ENCODE data around the gene HYAL1.
A peak's percentile ranks its signal among the peaks of the same experiment; 100 is the strongest.
"Not testable (repeated sequence)": the region's sequence is repeated elsewhere in the genome, so short reads cannot be mapped to it uniquely, and the experiment has no call there.

Gene HYAL1

DNA sequence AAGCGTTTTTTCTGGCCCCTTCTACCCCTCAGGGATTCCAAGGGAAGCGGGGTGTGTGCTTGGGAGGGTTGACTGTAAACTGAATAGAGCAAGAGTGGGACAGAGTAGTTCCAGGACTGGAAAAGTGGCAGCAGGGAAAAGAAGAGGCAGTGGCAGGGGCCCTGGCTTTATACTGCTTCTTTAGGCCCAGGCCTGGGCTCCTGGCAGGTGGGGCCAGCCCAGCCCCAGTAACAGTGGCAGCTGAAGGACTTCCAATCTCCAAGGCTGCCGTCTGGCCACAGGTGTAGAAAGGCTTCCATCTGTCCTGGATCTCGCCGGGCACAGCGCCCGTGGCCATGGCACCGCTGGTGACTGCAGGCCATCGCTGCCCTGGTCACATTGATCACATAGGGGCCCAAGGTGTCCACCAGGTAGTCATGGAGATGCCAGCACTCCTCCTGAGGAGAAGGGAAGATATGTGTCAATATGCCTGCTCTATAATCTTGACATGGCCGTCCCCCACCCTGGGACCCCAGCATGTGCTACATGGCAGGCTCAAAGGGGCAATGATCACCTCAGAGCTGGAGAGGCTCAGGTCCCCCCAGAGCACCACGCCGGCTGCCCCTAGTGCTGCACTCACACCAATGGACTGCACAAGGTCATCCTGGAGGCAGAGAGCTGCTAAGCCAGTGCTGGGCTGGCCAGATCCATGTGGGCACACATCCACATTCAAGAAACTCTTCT, 10.1 kb downstream of the HYAL1 start:
- DNase-seq: no peak

DNA sequence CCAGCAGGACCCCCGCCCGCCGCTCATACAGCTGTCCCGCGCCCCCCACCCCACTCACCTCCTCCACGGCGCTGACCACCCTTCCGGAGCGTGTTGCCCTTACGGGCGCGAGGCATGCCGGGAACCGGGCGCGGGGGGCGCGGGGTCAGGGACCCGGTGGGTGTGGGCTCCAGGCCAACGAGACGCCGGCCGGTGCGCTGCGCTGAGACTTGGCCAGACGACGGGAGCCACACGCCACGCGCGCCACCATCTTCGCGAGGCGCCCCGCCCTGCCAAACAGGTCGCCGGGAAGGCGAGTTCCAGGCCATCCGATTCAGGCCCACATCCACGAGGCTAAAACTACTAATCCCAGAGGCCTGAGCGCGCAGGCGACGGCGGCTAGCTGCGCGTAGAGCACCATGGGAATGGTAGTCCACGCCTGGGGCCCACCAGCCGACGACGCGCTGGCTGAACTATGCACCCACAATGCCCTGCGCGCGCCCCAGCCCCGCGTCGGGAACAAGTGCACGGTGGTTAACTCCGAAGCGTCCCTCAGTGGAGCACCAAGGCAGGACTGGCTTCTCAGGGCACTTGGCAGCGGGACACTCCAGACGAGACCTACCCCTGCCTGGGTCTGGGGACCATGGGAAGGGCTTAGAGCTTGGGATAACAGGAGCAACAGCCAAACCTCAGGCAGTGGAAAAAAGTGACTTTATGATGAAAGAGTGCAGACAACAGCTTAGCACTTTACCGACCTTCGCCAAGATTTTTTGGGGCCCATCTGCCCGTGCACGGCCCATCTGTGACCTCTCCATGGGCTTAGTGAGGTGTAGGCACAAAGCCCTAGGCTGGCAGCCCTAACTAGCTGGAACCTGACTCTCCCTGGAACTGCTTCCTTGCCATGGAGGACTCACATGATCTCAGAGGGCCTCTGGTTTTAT, 11.0 kb downstream of the HYAL1 start, which contains the start of gene IFRD2:
IFRD2 (minus strand) TSS at position 271 of the 920 bp plus-strand sequence; CDS start at position 116, 155 bp downstream.
- DNase-seq: peak; percentile 96

DNA sequence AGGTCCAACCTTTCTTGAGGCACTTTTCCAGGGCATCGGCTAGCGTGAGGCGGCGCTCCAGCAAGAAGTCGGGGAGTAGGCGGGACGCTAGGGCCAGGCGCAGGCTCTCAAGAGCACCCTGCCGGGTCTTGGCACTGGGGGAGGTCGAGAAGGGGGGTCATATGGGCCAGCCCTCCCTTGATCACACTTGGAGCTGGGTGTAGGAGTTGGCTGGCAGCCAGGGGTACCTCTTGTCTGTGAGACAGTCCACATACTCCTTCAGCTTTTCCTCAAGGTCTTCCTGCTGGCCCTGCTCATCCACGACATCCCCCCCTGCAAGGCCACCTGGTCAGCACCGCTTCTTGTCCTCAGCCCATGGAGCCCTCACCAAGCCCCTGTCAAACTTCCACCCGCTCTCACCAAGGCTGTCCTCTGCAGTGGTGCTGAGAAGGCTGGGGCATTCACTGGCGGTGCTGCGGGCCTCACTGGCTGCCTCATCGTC, 13.2 kb downstream of the HYAL1 start:
- no peak for DNase-seq

DNA sequence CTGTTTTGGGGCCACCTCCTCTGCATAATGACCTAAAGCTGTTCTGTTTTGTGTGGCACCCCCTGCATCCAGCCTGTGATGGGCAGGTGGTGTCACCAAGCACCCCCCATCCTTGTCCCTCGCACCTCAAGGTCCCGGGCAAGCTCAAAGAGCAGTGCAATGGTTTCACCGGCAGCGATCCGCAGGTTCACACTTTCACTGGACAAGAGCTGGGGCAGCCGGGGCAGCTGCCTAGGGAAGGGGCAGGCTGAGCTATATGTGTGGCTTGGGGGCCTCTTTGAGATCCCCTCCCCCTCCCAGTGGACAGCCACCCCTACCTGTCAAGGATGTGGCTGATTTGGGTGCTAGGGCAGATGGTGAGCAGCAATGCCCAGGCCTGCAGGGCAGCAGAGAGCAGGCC, 14.2 kb downstream of the HYAL1 start:
- DNase-seq: no peak

DNA sequence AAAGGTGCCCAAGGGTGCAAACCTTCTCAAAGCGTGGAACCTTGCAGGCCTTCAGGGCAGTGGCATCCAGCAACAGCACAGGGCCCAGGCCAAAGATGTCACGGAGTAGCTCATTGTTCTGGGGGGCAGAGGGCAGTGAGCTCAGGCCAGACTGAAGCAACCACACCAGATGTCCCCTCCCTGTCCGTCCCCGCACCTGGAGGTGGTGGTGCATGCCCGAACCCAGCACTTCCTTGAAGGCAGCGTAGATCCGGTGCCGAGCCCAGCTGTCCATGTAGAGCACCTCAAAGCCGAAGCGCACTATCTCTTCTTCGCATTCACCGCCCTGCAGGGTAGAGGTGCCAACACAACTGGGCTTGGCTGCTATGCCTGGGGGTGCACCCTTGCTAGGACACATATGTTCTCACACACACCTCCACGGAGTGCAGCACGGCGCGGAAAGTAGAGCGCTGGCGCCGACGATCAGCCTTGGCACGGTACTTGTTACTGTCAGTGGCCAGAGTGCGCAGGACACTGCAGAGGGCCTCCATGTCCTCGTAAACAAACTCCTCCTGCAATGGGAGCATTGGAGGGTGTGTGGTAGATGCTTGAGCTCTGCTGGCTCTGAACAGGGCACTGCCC, 14.9 kb downstream of the HYAL1 start:
- no peak for DNase-seq

DNA sequence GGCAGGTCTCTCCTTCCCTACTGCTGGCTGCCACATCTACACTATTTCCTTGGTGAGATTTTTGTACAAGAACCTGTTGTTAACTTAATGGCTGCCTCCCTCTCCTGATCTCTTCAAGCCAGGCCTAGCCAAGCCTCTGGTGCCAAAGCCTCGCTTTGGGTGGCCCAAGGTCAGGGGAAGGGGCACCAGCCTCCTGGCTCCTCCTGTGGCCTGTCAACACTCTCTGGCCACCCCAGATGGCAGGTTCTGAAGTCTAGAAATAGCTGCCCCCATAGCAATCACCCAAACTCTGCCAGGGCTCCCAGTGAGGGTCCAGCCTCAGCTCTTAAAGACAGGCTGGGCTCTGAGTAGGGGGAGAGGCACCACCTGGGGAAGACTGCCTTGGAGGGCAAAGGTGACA, 16.1 kb downstream of the HYAL1 start:
- no peak for DNase-seq

DNA sequence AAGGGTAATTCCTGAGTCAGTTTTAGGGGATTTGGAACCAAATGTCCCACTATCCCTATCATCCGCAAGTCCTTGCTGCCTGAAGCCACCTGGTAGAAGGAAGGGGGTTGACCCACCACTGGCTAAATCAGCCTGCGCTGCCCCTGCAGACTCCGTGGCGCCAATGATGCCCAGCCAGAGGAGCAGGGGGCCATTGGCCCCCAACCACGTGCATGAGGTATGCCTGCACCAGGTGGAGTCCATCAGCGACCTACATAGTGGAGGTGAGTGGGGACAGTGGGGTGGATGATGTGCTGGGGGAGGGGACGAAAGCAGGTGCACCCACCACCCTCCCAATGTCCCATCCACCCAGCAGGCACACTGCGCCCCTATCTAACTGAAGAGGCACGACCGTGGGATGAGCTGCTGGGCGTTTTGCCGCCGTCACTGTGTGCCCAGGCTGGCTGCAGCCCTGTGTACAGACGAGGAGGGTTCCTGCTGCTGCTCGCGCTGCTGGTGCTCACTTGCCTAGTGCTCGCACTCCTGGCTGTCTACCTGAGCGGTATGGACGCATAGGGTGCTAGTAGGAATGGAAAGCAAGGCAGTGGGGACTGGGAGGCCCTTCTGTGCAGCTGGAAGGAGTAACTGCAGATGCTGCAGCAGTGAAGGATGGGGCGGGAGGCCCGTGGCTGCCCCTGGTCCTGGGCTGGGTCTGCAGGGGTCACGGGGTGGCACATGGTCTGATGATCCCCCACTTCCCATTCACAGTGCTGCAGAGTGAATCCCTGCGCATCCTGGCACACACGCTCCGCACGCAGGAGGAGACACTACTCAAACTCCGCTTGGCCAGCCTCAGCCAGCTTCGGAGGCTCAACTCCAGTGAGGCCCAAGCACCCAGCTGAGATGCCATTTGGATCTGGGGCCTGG, 16.8 kb downstream of the HYAL1 start:
- no peak for DNase-seq

DNA sequence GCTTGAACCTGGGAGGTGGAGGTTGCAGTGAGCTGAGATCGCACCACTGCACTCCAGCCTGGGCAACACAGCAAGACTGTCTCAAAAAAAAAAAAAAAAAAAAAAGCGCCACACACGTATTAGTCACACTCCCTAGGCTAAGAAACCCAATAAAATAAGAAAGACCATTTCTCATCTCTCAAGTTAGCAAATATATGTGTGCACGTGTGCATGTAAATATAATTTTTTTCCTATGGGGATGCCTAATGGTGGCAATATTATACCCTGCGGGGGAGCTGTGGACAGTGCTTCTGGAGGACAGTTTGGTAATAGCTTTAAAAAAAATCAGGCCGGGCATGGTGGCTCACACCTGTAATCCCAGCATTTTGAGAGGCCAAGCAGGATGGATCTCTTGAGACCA, 19.3 kb downstream of the HYAL1 start:
- DNase-seq: not testable (repeated sequence)

DNA sequence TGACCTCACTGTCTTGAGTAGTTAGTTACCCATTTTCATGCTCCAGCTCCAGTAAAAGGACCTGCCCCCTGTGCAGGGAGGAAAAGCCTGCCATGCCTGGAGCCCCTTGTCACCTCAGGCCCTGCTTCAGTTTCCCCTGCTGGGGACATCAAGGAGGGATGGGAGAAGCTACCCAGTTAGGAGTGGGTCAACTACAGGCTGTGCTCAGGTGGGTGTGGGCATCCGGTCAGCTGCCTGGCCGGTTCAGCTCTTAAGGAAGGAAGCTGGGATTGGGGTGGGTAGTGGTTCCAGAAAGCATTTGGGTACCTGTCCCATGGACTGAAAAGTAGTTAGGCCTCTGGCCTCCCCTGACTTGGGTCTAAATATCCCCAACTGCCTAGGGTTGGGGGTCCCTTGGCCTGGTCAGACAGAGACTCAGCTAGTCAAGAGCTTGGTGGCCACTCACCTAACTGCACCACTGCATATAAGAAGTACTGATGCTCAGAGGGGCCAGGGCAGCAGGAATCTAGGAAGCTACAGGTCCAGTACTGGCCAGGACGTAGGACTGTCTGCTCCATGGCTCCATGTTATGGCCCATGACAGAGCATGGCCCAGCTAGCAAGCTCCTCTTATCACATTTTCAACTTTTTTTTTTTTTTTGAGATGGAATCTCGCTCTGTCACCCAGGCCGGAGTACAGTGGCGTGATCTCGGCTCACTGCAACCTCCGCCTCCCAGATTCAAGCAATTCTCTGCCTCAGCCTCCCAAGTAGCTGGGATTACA, 23.9 kb downstream of the HYAL1 start:
- no peak for DNase-seq

DNA sequence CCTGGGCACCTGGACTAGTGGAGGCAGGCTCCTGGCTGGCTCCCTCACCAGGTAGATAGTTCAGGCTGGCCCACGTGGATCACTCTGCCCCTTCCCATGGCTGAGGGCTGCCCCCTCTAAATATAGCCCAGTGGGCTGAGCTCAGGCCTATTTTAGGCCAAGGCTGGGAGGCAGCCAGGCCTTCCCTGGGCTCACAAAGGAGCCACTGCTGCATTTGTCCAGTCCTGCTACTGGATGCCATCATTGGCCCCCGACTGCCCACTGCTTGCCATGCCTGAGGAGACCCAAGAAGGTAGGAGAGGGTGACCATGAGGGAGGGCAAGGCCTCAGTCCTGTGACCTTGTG, 24.5 kb downstream of the HYAL1 start, which contains the start of gene LSMEM2:
LSMEM2 (plus strand) TSS at position 208 of the 345 bp plus-strand sequence; CDS start at position 235, 27 bp downstream.
- DNase-seq: no peak

DNA sequence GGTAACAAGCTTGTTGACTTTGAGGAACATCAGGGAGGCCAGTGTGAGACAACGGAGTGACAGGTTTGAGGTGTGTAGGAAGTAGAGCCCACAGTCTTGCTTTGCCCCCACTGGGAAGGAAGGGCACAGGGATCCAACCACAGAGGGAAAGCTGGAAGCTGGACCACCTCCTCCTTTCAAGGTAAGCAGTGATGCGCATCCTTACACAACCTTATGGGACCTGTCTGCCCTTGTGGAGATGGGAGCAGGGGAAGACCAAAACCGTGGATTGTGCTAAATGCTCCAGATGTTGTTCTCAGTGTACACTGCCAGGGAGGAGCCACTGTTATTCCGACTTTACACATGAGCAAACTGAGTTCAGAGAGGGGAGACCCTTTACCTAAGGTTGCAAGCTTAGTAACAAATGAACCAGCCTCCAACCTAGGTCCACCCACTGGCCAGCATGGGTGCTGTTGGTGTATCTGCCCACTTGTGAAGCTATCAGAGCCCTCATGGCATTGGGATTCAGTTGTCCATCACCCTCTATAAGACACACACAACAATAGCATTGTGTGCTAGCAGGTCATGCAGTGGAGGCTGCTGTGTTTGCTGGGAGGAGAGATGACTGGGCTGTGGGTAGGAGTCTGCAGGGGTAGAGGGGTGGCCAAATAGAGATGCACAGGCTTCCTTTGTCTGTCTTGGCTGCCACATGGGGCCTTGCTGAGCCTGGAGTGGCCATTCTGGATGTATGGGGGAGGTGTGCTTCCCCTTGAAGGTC, 25.1 kb downstream of the HYAL1 start:
- DNase-seq: no peak

DNA sequence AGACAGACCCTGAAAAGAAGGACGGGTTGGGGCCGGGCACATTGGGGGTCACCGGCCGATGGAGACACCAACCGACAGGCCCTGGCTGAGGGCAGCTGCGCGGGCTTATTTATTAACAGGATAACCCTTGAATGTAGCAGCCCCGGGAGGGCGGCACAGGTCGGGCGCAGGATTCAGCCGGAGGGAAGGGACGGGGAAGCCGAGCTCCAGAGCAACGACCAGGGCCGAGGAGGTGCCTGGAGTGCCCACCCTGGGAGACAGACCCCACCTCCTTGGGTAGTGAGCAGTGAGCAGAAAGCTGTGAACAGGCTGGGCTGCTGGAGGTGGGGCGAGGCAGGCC, 26.6 kb downstream of the HYAL1 start:
- no peak for DNase-seq

DNA sequence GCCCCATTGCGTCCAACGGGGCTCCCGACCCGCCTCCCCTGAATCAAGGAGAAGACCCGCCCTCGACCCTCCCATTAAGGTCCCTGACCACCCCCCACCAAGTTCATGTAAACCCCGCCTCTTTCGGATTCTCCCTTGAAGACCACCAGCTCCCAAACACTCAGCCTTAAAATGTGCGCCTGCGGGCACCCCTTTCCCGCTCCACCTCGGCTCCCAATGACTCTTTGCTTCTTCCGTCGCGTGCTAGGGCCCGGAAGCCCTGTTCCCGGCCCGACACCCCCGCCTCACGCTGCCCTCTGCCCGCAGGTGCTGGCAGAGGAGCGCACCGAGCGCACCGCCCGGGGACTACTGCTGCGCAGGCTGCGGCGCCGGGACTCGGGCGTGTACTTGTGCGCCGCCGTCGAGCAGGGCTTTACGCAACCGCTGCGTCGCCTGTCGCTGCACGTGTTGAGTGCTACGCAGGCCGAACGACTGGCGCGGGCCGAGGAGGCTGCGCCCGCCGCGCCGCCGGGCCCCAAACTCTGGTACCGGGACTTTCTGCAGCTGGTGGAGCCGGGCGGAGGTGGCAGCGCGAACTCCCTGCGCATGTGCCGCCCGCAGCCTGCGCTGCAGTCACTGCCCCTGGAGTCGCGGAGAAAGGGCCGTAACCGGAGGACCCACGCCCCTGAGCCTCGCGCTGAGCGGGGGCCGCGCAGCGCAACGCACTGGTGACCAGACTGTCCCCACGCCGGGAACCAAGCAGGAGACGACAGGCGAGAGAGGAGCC, 27.2 kb downstream of the HYAL1 start:
- peak; percentile 44 for DNase-seq

DNA sequence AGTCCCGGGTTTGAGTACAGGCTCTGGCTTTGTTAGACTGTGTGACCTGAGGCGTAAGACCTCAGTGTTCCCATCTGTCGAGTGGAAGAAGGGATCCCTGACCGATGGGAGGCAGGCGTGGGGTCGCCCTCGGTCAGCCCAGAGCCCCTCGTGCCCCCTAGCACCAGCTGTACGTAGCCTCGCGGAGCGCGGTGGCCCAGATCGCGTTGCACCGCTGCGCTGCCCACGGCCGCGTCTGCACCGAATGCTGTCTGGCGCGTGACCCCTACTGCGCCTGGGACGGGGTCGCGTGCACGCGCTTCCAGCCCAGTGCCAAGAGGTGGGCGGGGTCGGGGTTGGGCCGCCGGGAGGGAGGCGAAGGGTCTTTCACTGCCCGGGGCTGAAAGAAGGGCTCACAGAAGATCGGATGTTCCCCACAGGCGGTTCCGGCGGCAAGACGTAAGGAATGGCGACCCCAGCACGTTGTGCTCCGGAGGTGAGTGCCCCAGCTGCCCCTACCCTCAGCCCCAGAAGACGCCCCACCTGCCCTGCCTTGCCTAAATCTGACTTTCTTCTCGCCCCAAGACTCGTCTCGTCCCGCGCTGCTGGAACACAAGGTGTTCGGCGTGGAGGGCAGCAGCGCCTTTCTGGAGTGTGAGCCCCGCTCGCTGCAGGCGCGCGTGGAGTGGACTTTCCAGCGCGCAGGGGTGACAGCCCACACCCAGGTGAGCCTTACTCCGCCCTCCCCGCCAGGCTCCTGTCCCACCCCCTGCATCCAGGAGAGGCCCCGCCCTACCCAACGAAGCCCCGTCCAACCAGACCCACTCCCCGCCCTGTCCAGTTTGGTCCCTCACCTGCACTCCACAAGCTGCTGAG, 28.0 kb downstream of the HYAL1 start:
- peak; percentile 25 for DNase-seq

DNA sequence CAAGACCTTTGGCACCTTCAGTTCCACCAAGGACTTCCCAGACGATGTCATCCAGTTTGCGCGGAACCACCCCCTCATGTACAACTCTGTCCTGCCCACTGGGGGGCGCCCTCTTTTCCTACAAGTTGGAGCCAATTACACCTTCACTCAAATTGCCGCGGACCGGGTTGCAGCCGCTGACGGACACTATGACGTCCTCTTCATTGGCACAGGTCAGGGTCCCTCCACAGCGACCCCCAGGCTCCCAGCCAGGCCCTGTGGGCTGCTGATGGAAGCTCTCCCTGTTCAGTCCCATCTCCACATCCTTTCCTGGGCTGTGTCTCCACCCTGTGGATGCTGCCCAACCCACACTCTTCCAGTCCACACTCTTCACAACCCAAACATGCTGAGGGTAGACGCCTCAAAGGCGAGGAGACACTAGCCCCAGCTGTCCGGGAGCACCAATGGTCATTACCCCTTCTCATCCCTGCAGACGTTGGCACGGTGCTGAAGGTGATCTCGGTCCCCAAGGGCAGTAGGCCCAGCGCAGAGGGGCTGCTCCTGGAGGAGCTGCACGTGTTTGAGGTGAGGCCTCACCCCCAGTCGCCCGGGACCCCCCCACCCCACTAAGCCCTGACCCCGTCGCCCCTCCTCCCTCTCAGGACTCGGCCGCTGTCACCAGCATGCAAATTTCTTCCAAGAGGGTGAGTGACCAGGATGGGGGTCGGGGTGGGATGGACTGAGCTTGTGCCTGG, 28.8 kb downstream of the HYAL1 start:
- peak; percentile 74 for DNase-seq

DNA sequence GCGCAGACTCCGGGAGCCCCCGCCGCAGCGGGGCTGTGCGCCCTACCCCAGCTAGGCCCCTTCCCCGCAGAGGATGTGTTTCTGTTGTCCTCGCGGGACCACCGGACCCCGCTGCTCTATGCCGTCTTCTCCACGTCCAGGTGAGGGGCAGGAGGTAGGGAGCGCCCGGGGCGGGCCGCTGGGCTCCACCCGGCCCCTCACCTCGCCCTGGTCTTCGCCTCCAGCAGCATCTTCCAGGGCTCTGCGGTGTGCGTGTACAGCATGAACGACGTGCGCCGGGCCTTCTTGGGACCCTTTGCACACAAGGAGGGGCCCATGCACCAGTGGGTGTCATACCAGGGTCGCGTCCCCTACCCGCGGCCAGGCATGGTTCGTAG, 29.7 kb downstream of the HYAL1 start:
- no peak for DNase-seq

DNA sequence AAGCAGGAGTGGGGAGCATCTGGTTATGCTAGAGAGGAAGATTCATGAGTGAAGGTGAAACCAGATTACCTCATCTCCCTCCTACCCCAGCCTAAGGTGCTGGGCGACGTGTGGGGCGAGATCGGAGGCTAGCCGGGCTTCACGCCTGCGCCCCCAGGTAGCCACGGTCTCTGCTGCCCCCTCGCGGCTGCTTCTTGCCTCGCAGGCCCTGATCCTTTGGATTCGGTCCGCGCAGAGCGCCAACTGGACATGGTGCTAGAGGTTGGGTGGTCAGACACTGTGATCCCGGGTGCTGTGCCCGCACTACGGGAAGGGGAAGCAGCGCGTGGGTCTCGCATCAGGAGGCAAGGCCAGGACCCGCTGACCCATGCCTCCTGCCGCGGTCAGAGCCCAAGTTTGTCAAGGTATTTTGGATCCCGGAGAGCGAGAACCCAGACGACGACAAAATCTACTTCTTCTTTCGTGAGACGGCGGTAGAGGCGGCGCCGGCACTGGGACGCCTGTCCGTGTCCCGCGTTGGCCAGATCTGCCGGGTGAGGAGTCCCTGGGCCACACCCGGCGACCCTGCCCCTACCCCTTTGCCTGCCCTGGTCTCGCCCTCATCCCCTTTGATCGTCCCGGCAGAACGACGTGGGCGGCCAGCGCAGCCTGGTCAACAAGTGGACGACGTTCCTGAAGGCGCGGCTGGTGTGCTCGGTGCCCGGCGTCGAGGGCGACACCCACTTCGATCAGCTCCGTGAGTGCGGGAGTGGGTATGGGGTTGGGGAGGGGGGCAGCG, 30.3 kb downstream of the HYAL1 start:
- peak; percentile 86 for DNase-seq

DNA sequence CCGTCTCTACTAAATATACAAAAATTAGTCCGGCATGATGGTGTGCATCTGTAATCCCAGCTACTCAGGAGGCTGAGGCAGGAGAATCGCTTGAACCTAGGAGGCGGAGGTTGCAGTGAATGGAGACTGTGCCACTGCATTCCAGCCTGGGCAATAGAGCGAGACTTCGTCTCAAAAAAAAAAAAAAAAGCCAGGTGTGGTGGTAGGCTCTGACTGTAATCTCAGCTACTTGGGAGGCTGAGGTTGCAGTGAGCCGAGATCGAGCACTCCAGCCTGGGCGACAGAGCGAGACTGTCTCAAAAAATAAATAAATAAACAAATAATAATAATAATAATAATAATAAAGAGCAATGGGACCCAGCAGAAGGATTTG, 30.9 kb downstream of the HYAL1 start:
- not testable (repeated sequence) for DNase-seq
